Progenitor cell of endocrine pancreas (in vitro differentiated cells): ENCODE data around the gene HLA-DQB1. TPM values are rescaled to one million over a fixed set of nuclear protein-coding genes. Genes with fewer than 3 reads are reported as not detected.

Source experiments
- DNase-seq: peaks from one replicate; pipeline ENCODE4 v3.0.0; 2021; ENCODE audit warnings: low spot score; ENCODE audit not compliant: unreplicated experiment
- H3K27ac Mint-ChIP-seq: 2 replicates; pipeline ENCODE4 v1.8.0; 2021; ENCODE audit warnings: mild to moderate bottlenecking, moderate library complexity, mixed read lengths
- H3K27me3 Mint-ChIP-seq: 2 replicates; pipeline ENCODE4 v1.8.0; 2021; ENCODE audit warnings: mixed read lengths
- H3K36me3 Mint-ChIP-seq: 2 replicates; pipeline ENCODE4 v1.8.0; 2022; ENCODE audit warnings: mixed read lengths; ENCODE audit not compliant: insufficient read depth
- H3K4me1 Mint-ChIP-seq: 2 replicates; pipeline ENCODE4 v1.8.0; 2021; ENCODE audit warnings: low read depth, mixed read lengths
- H3K4me3 Mint-ChIP-seq: 2 replicates; pipeline ENCODE4 v1.8.0; 2021; ENCODE audit warnings: low read depth, mild to moderate bottlenecking, moderate library complexity, mixed read lengths
- H3K9me3 Mint-ChIP-seq: 2 replicates; pipeline ENCODE4 v1.8.0; 2021; ENCODE audit warnings: low read depth, mixed read lengths
- CTCF ChIP-seq: fragments of 200-600 bp; sonication (generic); IDR thresholded peaks from one replicate; pipeline ENCODE4 v1.5.0; 2021; ENCODE audit warnings: antibody characterized with exemption, mild to moderate bottlenecking; ENCODE audit not compliant: unreplicated experiment
- total RNA-seq: library from RNA; stranded (reverse); gene quantifications from 2 replicates; pipeline ENCODE4 v1.2.1, GENCODE V29; 2021

Gene HLA-DQB1
- total RNA-seq, 1 donor from 2014 or later, result 6.1 TPM

- DNase-seq, result peak; percentile 17
- H3K27ac Mint-ChIP-seq, result no peak overlapping the region
- no peak overlapping the region for H3K4me3 Mint-ChIP-seq
- H3K27me3 Mint-ChIP-seq, result peaks cover 49% of the 10 kb centered on the region
- H3K36me3 Mint-ChIP-seq, result no peaks in the 10 kb centered on the region
- H3K9me3 Mint-ChIP-seq, result peaks cover 3% of the 10 kb centered on the region
- no peaks in the 10 kb centered on the region for H3K4me1 Mint-ChIP-seq
- TF ChIP-seq CTCF, result peak; percentile 81
Measured at GRCh38 chr6:32700391-32701040, 34.1 kb upstream of the HLA-DQB1 start.

GRCh38 chr6:32697031-32697430 lies 30.6 kb upstream of the HLA-DQB1 start:
- Mint-ChIP-seq H3K36me3 (no peaks in the 10 kb centered on the region), H3K27ac (no peak overlapping the region), H3K4me1 (no peaks in the 10 kb centered on the region), H3K9me3 (peaks cover 4% of the 10 kb centered on the region), H3K27me3 (peaks cover 36% of the 10 kb centered on the region), H3K4me3 (no peak overlapping the region)
- no peak for TF ChIP-seq CTCF
- no peak for DNase-seq

DNA sequence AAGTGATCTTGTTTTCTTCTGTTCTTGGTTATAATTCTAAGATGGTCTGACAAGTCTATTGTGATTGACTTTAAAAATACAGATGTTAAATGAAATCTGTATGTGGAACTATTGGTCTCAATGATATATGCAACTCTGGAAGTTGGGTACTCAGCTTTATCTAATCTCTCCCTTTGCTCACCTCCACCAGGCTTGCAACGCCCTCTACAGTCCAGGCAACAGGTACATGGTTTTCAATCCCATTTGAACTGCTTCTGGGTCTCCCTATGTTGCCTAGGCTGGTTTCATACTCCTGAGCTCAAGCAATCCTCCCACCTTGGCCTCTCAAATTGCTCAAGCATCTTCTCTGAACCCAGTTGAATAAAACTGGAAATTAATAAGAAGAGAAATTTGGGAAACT lies 25.6 kb upstream of the HLA-DQB1 start:
- H3K36me3 Mint-ChIP-seq, result no peaks in the 10 kb centered on the region
- no peak for DNase-seq
- H3K4me3 Mint-ChIP-seq, result no peak overlapping the region
- H3K27me3 Mint-ChIP-seq, result peaks cover 6% of the 10 kb centered on the region
- peak; percentile 52 for TF ChIP-seq CTCF
- H3K4me1 Mint-ChIP-seq, result no peaks in the 10 kb centered on the region
- H3K9me3 Mint-ChIP-seq, result peaks cover 4% of the 10 kb centered on the region
- H3K27ac Mint-ChIP-seq, result no peak overlapping the region

DNA sequence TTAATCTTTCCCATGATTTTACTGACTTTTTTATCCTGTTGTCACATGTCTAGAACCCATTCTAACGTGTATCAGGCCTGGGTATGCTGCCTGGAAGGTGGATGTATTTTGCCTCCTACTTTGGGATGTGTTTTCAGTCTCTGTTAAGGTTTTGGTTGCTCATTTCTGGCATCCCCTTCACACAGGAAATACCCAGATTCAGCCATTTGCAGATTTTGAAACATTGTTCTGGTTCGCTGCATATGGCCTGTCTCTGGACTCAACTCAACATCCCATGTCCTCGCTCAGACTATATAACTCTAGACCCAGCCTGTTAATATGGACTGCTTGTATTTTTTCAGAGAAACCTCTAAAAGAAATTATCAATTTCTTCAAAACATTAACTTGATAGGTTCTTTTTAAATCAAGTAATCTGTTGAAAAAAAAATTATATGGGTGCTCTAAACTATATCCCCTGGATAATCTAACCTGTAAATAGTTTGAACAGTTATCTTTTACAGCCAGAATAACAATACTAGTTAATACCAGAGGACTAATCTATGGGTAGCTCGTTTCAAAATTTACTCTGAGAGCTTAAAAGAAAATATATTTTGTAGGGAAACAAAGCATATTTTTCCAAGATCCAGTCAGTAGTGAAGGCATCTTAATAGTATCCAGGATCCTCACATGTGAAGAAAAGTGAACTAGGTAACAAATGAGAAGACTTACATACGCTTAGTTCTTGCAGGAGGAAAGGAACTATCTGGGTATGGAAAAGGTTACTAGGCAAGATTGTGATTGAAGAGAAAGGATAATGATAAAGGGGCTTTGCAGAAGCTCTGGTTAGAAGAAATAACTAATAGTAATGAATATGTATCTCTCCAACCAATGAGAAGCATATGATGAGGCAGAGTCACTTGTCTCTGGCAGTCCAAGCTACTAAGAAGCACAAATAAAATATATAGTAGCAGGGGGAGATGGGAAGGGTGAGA lies 23.4 kb upstream of the HLA-DQB1 start:
- no peaks in the 10 kb centered on the region for H3K36me3 Mint-ChIP-seq
- peaks cover 4% of the 10 kb centered on the region for H3K9me3 Mint-ChIP-seq
- H3K4me1 Mint-ChIP-seq, result no peaks in the 10 kb centered on the region
- H3K27me3 Mint-ChIP-seq, result peaks cover 5% of the 10 kb centered on the region
- no peak for TF ChIP-seq CTCF
- no peak for DNase-seq
- H3K4me3 Mint-ChIP-seq, result no peak overlapping the region
- H3K27ac Mint-ChIP-seq, result no peak overlapping the region

GRCh38 chr6:32685603-32686002 lies 19.1 kb upstream of the HLA-DQB1 start:
- H3K4me1 Mint-ChIP-seq, result no peaks in the 10 kb centered on the region
- no peak for DNase-seq
- no peaks in the 10 kb centered on the region for H3K9me3 Mint-ChIP-seq
- TF ChIP-seq CTCF, result no peak
- H3K27me3 Mint-ChIP-seq, result peaks cover 22% of the 10 kb centered on the region
- H3K27ac Mint-ChIP-seq, result no peak overlapping the region
- H3K36me3 Mint-ChIP-seq, result no peaks in the 10 kb centered on the region
- H3K4me3 Mint-ChIP-seq, result no peak overlapping the region
